HepG2 (cell line): ENCODE measurements around the gene VAMP8. TPM values are rescaled to one million over a fixed set of nuclear protein-coding genes. Genes with fewer than 3 reads are reported as not detected.

Experiments
- AHR ChIP-seq: IDR thresholded peaks from 2 replicates; pipeline ENCODE4 v1.6.1; 2018; ENCODE audit warnings: missing genetic modification reagents, missing compliant biosample characterization
- MAZ ChIP-seq, 2 experiments: sonication (generic) in 1 of 2; formaldehyde crosslinking in 1 of 2; IDR thresholded peaks; 2 replicates each; pipeline versions ENCODE4 v1.5.0 to v1.6.1; 2012 to 2020; ENCODE audit warnings: low read depth in 2 of 2, mild to moderate bottlenecking in 2 of 2, borderline replicate concordance in 1 of 2, improper control_type of control experiment in 1 of 2, low read length in 1 of 2, missing genetic modification reagents in 1 of 2, moderate library complexity in 1 of 2
- PRMT3 ChIP-seq: sonication (generic); formaldehyde crosslinking; IDR thresholded peaks from 2 replicates; pipeline ENCODE4 v1.8.1; 2022; ENCODE audit warnings: low read depth, mild to moderate bottlenecking, moderate library complexity, missing genetic modification reagents, borderline replicate concordance
- ZFP36 ChIP-seq: fragments of 150-350 bp; IDR thresholded peaks from 2 replicates; pipeline ENCODE4 v1.6.1; 2018; ENCODE audit warnings: borderline replicate concordance, low read length, low read depth; ENCODE audit not compliant: partially characterized antibody
- ZNF329 ChIP-seq: sonication (generic); formaldehyde crosslinking; IDR thresholded peaks from 2 replicates; pipeline ENCODE4 v1.9.0; 2021; ENCODE audit warnings: low read depth, mild to moderate bottlenecking, missing genetic modification reagents
- ZNF615 ChIP-seq: sonication (generic); formaldehyde crosslinking; IDR thresholded peaks from 2 replicates; pipeline ENCODE4 v1.5.0; 2020; ENCODE audit warnings: mild to moderate bottlenecking, missing genetic modification reagents, borderline replicate concordance
- ZNF746 ChIP-seq: sonication (generic); formaldehyde crosslinking; IDR thresholded peaks from 2 replicates; pipeline ENCODE4 v1.8.0; 2022; ENCODE audit warnings: mild to moderate bottlenecking, missing genetic modification reagents
- ZNF883 ChIP-seq: sonication (generic); formaldehyde crosslinking; IDR thresholded peaks from 2 replicates; pipeline ENCODE4 v1.5.1; 2020; ENCODE audit warnings: mild to moderate bottlenecking, missing genetic modification reagents; ENCODE audit errors: not compliant biosample characterization
- ZSCAN25 ChIP-seq: sonication (generic); formaldehyde crosslinking; IDR thresholded peaks from 2 replicates; pipeline ENCODE4 v1.8.0; 2022; ENCODE audit warnings: mild to moderate bottlenecking, missing genetic modification reagents
- polyA plus RNA-seq, 8 experiments: library from polyadenylated mRNA; depleted of rRNA in 3 of 8; stranded (reverse) in 7 of 8; unstranded in 1 of 8; fragments of >200 nt; fragmentation: Illumina TruSeq in 4 of 8; extraction: Trizol in 4 of 8; gene quantifications; 2 replicates each; pipeline versions ENCODE4 v1.2.1 to v1.2.3, GENCODE V29; 2011 to 2016; ENCODE audit warnings: low read depth in 4 of 8, missing spikeins in 1 of 8, mixed read lengths in 1 of 8; ENCODE audit not compliant: insufficient read depth in 1 of 8
- total RNA-seq, 5 experiments: library from RNA; depleted of rRNA; stranded (reverse); fragments of >200 nt; fragmentation: Illumina TruSeq; extraction: Trizol; gene quantifications; 2 replicates each; pipeline ENCODE4 v1.2.3, GENCODE V29; 2016; ENCODE audit warnings: low read depth in 1 of 5
- TF ChIP-seq, protein P1 (sequence below): sonication (generic); formaldehyde crosslinking; IDR thresholded peaks from 2 replicates; pipeline ENCODE4 v1.5.1; 2020; ENCODE audit warnings: missing genetic modification reagents, mild to moderate bottlenecking, borderline replicate concordance
- TF ChIP-seq, protein P2 (sequence below): sonication (generic); formaldehyde crosslinking; IDR thresholded peaks from 2 replicates; pipeline ENCODE4 v1.5.1; 2020; ENCODE audit warnings: missing genetic modification reagents, mild to moderate bottlenecking, borderline replicate concordance

VAMP8 gene
- total and polyA plus RNA-seq, 2 of the 13 experiments (the other 11 are each of a cell fraction or from before 2014, with no cell fraction given), result 83.3 to 157 TPM

DNA sequence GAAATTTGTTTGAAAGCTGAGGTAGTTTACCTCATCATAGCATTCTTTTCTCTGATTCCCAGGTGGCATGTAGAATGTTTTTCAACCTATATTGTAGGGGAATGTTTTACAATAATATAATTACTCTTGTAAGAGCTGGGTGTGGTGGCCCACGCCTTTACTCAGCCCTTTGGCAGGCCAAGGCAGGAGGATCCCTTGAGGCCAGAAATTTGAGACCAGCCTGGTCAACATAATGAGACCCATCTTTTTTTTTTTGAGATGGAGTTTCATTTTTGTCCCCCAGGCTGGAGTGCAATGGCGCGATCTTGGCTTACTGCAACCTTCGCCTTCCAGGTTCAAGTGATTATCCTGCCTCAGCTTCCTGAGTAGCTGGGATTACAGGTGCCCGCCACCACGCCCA lies 42.2 kb downstream of the VAMP8 start (continued):
- TF ChIP-seq, protein P1, sequence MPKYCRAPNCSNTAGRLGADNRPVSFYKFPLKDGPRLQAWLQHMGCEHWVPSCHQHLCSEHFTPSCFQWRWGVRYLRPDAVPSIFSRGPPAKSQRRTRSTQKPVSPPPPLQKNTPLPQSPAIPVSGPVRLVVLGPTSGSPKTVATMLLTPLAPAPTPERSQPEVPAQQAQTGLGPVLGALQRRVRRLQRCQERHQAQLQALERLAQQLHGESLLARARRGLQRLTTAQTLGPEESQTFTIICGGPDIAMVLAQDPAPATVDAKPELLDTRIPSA (CRISPR knock-in tag), result no peak
- TF ChIP-seq ZNF883 (CRISPR knock-in tag) (no peak), PRMT3 (CRISPR knock-in tag) (no peak), ZSCAN25 (CRISPR knock-in tag) (no peak), MAZ (IDR thresholded peaks at IDR 0.05; ENCODE audit: borderline replicate concordance, low read depth, low read length) (no peak), MAZ (CRISPR knock-in tag; IDR thresholded peaks at IDR 0.05; ENCODE audit: low read depth) (no peak), ZNF329 (CRISPR knock-in tag) (no peak), ZNF615 (CRISPR knock-in tag) (no peak), ZNF746 (CRISPR knock-in tag) (no peak), ZFP36 (no peak), AHR (CRISPR knock-in tag) (no peak)
- TF ChIP-seq, protein P2, sequence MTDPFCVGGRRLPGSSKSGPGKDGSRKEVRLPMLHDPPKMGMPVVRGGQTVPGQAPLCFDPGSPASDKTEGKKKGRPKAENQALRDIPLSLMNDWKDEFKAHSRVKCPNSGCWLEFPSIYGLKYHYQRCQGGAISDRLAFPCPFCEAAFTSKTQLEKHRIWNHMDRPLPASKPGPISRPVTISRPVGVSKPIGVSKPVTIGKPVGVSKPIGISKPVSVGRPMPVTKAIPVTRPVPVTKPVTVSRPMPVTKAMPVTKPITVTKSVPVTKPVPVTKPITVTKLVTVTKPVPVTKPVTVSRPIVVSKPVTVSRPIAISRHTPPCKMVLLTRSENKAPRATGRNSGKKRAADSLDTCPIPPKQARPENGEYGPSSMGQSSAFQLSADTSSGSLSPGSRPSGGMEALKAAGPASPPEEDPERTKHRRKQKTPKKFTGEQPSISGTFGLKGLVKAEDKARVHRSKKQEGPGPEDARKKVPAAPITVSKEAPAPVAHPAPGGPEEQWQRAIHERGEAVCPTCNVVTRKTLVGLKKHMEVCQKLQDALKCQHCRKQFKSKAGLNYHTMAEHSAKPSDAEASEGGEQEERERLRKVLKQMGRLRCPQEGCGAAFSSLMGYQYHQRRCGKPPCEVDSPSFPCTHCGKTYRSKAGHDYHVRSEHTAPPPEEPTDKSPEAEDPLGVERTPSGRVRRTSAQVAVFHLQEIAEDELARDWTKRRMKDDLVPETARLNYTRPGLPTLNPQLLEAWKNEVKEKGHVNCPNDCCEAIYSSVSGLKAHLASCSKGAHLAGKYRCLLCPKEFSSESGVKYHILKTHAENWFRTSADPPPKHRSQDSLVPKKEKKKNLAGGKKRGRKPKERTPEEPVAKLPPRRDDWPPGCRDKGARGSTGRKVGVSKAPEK, result no peak
- TF ChIP-seq, all 625 proteins: peak for 0
